ENCODE data around the gene CUBN.

DNA sequence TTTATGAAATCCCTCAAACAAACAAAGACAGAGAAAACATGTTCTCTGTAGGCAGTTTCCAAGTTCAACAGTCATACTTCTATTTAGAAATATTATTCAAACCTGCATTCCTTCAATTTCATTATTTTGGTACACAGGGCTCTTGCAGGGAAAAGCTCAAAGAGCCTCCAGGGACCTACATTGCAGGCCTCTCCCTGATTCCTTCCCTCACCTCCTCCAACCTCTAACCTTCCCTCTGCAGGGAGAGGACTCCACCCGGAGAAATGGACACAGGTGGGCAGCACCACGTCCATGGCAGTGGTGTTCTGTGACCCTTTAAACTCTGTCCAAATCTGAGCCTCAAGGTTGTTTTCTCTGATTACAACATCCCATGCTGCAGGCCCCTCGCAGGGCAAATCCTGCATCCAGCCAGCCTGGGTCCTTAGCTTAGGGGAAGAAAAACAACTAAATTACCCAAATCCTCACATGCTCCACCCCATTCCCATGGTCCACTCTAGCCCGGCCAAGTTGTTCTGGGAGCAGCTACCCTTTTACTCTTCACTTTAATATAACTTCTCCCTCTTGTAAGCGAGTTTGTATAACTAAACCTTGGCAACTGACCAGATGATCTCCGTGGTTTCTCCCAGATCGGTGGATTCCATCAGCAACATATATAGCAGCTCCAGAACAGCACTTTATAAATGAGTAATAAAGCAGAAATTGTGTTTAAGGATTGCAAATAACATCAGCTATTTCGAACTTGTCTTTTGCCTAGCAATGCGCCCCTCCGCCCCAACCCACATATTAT lies 129.8 kb downstream of the CUBN start:
- TF ChIP-seq ZNF24 (IDR thresholded peaks at IDR 0.05) (no peak), MAFK (IDR thresholded peaks at IDR 0.05; ENCODE audit: low read length) (no peak), ZNF140 (CRISPR knock-in tag; IDR thresholded peaks at IDR 0.05) (no peak), POLR2A (conservative IDR thresholded peaks at IDR 0.05) (no peak), ESRRA (IDR thresholded peaks at IDR 0.05; ENCODE audit: borderline replicate concordance, low read depth) (no peak), THAP7 (CRISPR knock-in tag; IDR thresholded peaks at IDR 0.05) (no peak), NCOA1 (IDR thresholded peaks at IDR 0.05; ENCODE audit: low read depth) (no peak), ZNF780A (CRISPR knock-in tag; IDR thresholded peaks at IDR 0.05) (no peak), NFXL1 (CRISPR knock-in tag; IDR thresholded peaks at IDR 0.05) (no peak), ZNF3 (CRISPR knock-in tag; IDR thresholded peaks at IDR 0.05) (no peak), SMARCC2 (IDR thresholded peaks at IDR 0.05; ENCODE audit: low read depth) (no peak)
- TF ChIP-seq, protein P1, sequence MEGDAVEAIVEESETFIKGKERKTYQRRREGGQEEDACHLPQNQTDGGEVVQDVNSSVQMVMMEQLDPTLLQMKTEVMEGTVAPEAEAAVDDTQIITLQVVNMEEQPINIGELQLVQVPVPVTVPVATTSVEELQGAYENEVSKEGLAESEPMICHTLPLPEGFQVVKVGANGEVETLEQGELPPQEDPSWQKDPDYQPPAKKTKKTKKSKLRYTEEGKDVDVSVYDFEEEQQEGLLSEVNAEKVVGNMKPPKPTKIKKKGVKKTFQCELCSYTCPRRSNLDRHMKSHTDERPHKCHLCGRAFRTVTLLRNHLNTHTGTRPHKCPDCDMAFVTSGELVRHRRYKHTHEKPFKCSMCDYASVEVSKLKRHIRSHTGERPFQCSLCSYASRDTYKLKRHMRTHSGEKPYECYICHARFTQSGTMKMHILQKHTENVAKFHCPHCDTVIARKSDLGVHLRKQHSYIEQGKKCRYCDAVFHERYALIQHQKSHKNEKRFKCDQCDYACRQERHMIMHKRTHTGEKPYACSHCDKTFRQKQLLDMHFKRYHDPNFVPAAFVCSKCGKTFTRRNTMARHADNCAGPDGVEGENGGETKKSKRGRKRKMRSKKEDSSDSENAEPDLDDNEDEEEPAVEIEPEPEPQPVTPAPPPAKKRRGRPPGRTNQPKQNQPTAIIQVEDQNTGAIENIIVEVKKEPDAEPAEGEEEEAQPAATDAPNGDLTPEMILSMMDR (IDR thresholded peaks at IDR 0.05 in 2 of 3, conservative IDR thresholded peaks at IDR 0.05 in 1 of 3; ENCODE audit: insufficient read depth in 2 of 3, low read depth in 1 of 3, low read length in 3 of 3): no peak

All from K562 (cell line).